Fibroblast of peridontal ligament (primary cell): ENCODE data around the gene GALNT2.

ENCODE experiments used
- DNase-seq: peaks from one replicate; pipeline ENCODE4 v3.0.0-alpha.2; 2010; ENCODE audit errors: extremely low read depth

Gene GALNT2

GRCh38 chr1:230277201-230278025 lies 210.4 kb downstream of the GALNT2 start:
- DNase-seq: no peak

DNA sequence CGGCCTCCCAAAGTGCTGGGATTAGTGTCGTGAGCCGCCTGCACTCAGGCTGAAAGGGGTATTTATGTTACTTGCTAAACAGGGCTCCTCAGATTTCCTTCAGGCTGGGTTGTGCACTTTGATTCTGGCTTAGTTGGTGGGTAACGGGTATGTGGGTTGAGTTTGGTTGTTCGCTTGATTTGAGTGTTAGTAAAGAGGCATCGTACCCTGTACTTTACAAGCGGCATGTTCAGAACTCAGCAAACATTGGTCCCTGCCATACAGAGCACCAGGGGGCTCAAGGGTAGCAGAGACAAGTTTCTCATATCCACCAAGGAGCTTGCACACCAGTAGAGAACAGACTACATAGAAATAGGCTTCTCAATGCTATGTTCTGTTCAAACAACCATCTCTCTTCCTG lies 211.3 kb downstream of the GALNT2 start:
- no peak for DNase-seq

- no peak for DNase-seq
Measured at GRCh38 chr1:230278871-230279582, 212.0 kb downstream of the GALNT2 start.

- DNase-seq: no peak
Measured at GRCh38 chr1:230279583-230279945, 212.5 kb downstream of the GALNT2 start.

DNA sequence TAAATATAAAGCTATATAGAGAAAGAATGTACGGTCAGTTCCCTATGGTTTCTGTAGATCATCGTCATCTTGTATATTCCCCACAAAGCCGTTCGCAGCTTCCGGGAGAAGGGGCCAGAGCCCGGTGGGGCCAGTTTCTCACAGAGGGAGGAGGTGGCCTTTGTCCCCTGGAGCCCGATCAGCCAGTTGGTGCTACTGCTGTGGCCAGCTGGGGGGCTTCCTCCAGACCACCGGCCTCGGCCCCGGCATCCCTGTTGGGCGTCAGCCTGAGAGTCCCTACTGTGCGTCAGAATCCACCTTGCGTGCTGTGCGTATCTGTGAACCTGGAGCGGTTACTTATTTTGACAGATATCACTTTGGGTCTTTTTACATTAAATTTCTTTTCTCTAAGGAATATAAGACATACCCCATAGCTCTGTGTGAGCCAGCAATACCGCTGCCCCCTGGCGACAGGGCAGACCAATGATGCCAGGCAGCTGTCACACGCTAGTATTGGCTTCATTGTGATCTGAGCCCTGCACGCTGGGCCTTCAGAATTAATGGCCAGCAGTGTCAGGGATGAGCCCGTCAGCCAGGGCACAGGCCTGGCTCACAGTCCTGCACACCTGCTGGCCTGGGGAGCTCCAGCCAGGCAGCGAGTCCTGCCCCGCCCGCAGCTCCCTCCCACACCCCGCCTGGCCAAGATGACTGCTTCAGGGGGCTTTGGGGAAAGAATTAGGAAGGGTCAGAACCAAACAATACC lies 213.2 kb downstream of the GALNT2 start:
- DNase-seq: no peak

DNA sequence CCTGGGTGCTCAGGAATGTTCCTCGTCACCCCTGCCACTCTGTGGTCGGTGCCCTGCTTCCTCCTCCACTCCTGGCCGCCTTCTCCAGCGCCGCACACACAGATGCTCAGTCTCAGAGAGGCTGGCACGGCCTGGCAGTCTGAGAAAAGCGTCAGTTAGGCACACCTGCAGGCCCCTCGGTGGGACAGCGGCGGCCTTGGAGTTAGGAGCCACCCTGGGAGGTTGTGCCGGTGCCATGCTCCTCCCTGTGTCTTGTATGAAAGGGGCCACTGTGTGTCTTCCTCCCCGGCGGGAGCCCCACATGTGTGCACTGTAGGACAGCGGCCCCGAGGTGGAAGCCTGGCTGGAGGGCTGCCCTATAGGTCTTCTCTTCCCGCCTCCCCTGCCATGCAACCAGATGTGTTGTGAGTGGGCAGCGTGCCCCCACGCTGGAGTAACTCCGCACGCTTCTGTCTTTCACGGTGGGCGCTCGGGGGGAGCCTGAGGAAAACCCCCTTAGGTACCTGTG lies 213.9 kb downstream of the GALNT2 start:
- DNase-seq: no peak

GRCh38 chr1:230281556-230281955 lies 214.5 kb downstream of the GALNT2 start:
- DNase-seq: no peak

GRCh38 chr1:230282157-230282556 lies 215.1 kb downstream of the GALNT2 start:
- DNase-seq: no peak

- DNase-seq: no peak
Measured at GRCh38 chr1:230283678-230284077, 216.6 kb downstream of the GALNT2 start.

GRCh38 chr1:230284891-230285290 lies 217.9 kb downstream of the GALNT2 start:
- DNase-seq: no peak

GRCh38 chr1:230285351-230285750 lies 218.3 kb downstream of the GALNT2 start:
- DNase-seq: no peak

GRCh38 chr1:230286166-230286889 lies 219.3 kb downstream of the GALNT2 start:
- no peak for DNase-seq

DNA sequence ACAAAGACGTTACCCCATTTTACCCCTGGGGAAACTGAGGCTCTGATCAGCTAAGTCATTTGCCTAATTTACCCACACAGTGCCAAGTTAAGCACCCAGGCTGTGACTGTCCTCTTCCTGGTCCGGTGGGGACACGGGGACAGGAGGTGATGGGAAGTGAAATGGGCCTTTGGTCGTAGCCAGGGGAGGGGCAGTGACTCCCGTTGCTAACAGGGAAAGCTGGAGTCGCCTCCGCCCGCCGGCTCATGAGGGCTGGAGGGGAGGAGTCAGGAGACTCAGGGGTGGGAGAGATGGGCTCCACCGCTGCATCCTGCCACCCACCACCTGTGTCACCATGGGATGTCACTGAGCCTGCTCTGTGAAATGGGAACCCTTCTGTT lies 219.8 kb downstream of the GALNT2 start:
- DNase-seq: no peak

GRCh38 chr1:230287674-230288315 lies 220.8 kb downstream of the GALNT2 start:
- no peak for DNase-seq

GRCh38 chr1:230288641-230289349 lies 221.8 kb downstream of the GALNT2 start:
- DNase-seq: no peak

GRCh38 chr1:230289350-230289644 lies 222.3 kb downstream of the GALNT2 start:
- DNase-seq: no peak

DNA sequence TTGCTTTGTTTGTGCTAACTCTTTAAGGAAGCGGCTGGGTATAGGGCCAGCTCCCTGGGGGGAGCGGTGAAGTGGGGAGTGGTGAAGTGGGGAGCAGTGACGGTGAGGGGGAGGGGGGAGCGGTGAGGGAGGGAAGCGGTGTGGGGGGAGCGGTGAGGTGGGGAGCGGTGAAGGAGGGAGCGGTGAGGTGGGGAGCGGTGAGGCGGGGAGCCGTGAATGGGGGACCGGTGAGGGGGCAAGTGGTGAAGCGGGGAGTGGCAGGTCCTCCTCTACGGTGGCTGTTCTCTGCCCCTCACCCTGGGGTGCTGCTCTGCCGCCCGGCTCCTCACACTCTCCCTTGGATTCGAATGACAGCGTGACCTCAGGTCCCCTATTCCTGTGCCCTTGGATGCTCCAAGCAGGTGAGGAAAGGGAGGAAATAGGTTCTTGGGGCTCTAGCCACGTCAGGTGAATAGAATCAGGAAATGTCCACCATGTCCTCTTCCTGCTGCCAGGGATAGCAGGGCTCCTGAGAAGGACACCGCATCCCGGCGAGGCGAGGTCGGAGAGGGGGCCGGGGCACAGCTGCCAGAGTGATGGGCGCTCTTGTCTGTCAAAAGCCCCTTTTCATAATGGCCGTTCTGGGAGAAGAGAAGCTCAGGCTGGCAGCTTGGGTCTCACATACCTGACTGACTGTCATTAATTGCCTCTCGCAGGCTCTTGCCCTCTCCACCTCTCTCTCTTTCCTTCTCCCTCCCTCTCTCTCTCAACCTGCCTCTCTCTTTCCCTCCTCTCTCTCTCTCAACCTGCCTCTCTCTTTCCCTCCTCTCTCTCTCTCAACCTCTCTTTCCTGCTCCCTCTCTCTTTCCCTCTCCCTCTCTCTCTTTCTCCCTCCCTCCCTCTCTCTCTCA lies 224.9 kb downstream of the GALNT2 start:
- DNase-seq: no peak

GRCh38 chr1:230292689-230293389 lies 225.8 kb downstream of the GALNT2 start:
- DNase-seq: no peak

DNA sequence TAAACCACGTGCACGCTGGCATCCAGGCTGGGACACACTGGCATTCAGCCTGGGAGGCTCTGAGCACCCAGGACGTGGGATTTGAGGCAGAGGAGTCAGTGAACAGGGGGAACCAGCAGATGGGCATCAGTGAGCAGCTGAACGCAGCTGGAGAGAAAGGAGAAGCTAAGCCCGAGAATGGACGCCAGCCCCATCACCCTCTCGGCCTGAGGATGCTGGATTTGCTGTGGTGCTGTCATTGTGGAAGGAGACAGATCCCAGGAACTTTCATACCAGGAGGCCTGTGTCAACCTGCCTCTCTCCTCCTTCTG lies 226.3 kb downstream of the GALNT2 start:
- DNase-seq: no peak
